SK-N-SH (cell line): ENCODE measurements around the gene NAPB.

Experiments used
- EZH2phosphoT487 ChIP-seq: fragments of 200-600 bp; sonication (generic); IDR thresholded peaks from 2 replicates; pipeline ENCODE4 v1.6.1; 2017; ENCODE audit warnings: low read depth, mixed run types, mild to moderate bottlenecking, antibody characterized with exemption, moderate library complexity, borderline replicate concordance
- FOSL2 ChIP-seq: IDR thresholded peaks from 2 replicates; pipeline ENCODE4 v1.4.0; 2012; ENCODE audit warnings: low read depth, mild to moderate bottlenecking, moderate library complexity, borderline replicate concordance
- JUND ChIP-seq: IDR thresholded peaks from 2 replicates; pipeline ENCODE4 v1.4.0; 2012
- POLR2AphosphoS5 ChIP-seq: IDR thresholded peaks from 2 replicates; pipeline ENCODE4 v1.6.1; 2012; ENCODE audit warnings: low read depth, low read length
- TAF1 ChIP-seq: IDR thresholded peaks from 2 replicates; pipeline ENCODE4 v1.6.1; 2012; ENCODE audit warnings: low read depth, mild to moderate bottlenecking, low read length, moderate library complexity, borderline replicate concordance
- TF ChIP-seq, protein P1 (sequence below): fragments of 200-600 bp; sonication (generic); IDR thresholded peaks from 2 replicates; pipeline ENCODE4 v1.6.1; 2017; ENCODE audit warnings: antibody characterized with exemption, mild to moderate bottlenecking, moderate library complexity

DNA sequence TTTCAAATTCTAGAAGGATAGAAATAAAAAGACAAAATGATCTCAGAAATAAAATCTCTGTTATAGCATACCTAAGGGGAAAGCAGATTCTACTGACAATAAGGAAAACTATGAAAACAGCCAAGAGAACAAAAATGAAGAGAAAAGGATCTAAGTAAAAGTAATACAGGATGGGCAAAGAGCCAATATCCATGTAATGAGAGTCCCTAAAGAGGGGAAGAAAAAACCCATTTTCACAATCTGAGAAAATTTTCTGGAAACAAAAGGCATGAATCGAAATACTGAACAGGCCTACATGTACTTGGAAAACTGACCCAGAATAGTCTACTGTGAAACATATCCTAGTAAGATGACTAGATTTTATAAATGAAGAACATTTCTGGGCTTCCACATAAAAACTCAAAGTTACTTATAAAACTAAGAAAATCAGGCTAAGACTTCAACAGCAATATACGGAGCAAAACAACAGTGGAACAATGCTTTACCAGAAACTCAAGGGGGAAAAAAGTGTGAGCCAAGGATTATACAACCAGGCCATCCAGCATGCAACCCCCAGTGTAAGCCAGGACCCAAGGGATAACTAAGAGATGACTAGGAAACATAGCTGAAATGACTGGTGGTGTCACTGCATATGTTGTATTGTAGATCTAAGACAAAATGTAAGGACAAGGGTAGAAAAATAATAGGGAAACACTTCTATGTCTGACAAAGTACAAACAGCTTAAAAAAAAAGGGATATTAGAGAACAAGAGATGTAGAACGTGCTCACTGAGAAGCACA, 10.2 kb downstream of the NAPB start:
- TF ChIP-seq TAF1, result no peak
- TF ChIP-seq, protein P1, sequence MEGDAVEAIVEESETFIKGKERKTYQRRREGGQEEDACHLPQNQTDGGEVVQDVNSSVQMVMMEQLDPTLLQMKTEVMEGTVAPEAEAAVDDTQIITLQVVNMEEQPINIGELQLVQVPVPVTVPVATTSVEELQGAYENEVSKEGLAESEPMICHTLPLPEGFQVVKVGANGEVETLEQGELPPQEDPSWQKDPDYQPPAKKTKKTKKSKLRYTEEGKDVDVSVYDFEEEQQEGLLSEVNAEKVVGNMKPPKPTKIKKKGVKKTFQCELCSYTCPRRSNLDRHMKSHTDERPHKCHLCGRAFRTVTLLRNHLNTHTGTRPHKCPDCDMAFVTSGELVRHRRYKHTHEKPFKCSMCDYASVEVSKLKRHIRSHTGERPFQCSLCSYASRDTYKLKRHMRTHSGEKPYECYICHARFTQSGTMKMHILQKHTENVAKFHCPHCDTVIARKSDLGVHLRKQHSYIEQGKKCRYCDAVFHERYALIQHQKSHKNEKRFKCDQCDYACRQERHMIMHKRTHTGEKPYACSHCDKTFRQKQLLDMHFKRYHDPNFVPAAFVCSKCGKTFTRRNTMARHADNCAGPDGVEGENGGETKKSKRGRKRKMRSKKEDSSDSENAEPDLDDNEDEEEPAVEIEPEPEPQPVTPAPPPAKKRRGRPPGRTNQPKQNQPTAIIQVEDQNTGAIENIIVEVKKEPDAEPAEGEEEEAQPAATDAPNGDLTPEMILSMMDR, result no peak
- no peak for TF ChIP-seq JUND
- TF ChIP-seq POLR2AphosphoS5, result no peak
- TF ChIP-seq FOSL2, result no peak
- no peak for TF ChIP-seq EZH2phosphoT487
